ENCODE results near the gene TAS2R13. TPM values are rescaled to one million over a fixed set of nuclear protein-coding genes. Genes with fewer than 3 reads are reported as not detected.

TAS2R13 gene
- total RNA-seq: 0.58 and 1.1 TPM in 2 replicates

DNA sequence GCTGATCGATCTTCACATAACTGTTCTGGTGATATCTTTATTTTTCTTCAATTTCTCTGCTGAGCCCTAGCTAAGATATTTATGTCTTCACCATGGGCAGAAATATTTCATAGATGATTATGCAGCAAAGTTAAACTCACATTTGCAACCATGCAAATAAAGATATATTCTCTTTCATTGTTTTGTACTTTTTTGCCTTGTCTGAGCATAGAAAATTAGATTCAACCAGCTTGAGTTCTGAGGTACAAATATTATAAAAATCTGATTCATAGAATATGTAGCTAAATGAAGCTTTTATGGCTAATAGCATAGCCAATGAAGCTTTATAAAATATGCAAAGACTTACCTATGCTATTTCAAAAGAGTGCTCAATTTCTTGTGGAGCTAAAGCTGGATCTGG is at the start of gene TAS2R13:
TSS of gene TAS2R13 (minus strand) at position 101 of the 400 bp plus-strand sequence. CDS start 264 bp downstream, outside the sequence.

DNA sequence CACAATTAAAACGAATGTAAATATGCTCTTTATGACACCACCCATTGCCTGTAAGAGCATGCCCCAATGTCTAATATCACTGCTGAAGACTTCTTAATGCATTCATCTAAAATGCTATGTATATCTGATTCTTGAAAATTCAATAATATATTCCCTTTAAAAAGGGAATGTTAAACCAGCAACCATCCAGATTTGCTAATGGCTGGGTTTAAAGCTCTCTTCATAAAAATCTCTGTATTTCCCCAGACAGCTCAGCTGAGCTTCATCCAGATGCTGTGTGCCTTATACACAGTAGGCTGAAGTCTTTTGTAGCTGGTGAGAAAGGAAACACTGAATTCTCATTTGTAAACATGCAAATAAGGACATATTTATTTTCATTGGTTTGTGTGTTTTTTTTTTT is 29.8 kb upstream of the TAS2R13 start, which contains the start of gene TAS2R14:
TSS of gene TAS2R14 (minus strand) at position 101 of the 400 bp plus-strand sequence. CDS start at position 45, 56 bp downstream.

GRCh38 chr12:10928746-10929286 is 19.5 kb upstream of the TAS2R13 start, which contains the start of gene PRH2:
Gene PRH2, plus strand, starts transcription at chr12:10929236. Its CDS starts 38 bp downstream, at chr12:10929274.

GRCh38 chr12:10884086-10884725 is 25.2 kb downstream of the TAS2R13 start, which contains the start of gene PRH1:
Gene PRH1, minus strand, starts transcription at chr12:10884255. Its CDS starts 38 bp downstream, at chr12:10884217.

Other genes starting within 250 kb of the TAS2R13 start
- 2.0 and 4.8 TPM in 2 replicates for gene STYK1, start 235.5 kb downstream of the TAS2R13 start, total RNA-seq
- gene YBX3, start 186.2 kb downstream of the TAS2R13 start, total RNA-seq: 64.5 and 153 TPM in 2 replicates
- gene TAS2R7, start 106.9 kb downstream of the TAS2R13 start, total RNA-seq: under 0.01 TPM in 1 of 2 replicates, not detected in the other
- under 0.01 TPM in 1 of 2 replicates, not detected in the other for gene TAS2R8, start 102.3 kb downstream of the TAS2R13 start, total RNA-seq
- not detected in 2 replicates for gene TAS2R9, start 99.4 kb downstream of the TAS2R13 start, total RNA-seq
- gene TAS2R10, start 83.2 kb downstream of the TAS2R13 start, total RNA-seq: under 0.01 and 0.19 TPM in 2 replicates
- gene PRR4, start 60.1 kb downstream of the TAS2R13 start, total RNA-seq: 0.28 and 1.2 TPM in 2 replicates
- gene PRH1, start 25.3 kb downstream of the TAS2R13 start, total RNA-seq: 7.3 and 18.3 TPM in 2 replicates
- gene PRH2, start 19.7 kb upstream of the TAS2R13 start, total RNA-seq: 0.19 TPM in 1 of 2 replicates, not detected in the other
- gene TAS2R14, start 29.7 kb upstream of the TAS2R13 start, total RNA-seq: 1.5 and 3.7 TPM in 2 replicates
- gene TAS2R50, start 77.3 kb upstream of the TAS2R13 start, total RNA-seq: 1.5 and 3.1 TPM in 2 replicates
- gene TAS2R20, start 88.7 kb upstream of the TAS2R13 start, total RNA-seq: 1.2 and 4.2 TPM in 2 replicates
- 2.1 and 7.3 TPM in 2 replicates for gene TAS2R19, start 113.1 kb upstream of the TAS2R13 start, total RNA-seq
- 2.5 and 5.6 TPM in 2 replicates for gene TAS2R31, start 121.8 kb upstream of the TAS2R13 start, total RNA-seq
- gene TAS2R46, start 152.7 kb upstream of the TAS2R13 start, total RNA-seq: 1.5 and 2.8 TPM in 2 replicates
- gene TAS2R43, start 182.8 kb upstream of the TAS2R13 start, total RNA-seq: 0.19 and 1.4 TPM in 2 replicates
- 2.7 and 4.2 TPM in 2 replicates for gene TAS2R30, start 225.1 kb upstream of the TAS2R13 start, total RNA-seq

Measured in regular cardiac myocyte (primary cell).